ENCODE results near the gene SLC4A3.
"Not testable (repeated sequence)": the region's sequence is repeated elsewhere in the genome, so short reads cannot be mapped to it uniquely, and the experiment has no call there.

SLC4A3 gene

DNA sequence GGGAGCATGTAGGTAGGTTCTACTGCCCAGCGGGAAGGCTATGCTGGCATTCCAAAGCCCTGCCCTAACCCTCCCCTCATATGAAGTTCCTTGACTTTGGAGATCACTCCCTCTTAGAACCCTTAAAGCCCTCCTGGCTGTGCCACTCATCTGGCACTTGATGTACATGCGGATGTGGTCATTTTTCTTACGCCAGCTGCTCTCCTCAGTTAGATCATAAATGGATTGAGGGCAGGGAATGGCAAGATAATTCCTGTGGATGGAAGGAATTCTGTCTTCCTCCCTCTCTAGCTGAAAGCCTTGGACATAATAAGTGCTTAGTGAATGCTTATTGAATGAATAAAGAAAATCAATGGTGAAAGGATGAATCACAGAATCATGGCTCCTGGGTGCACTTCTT lies 51.6 kb downstream of the SLC4A3 start:
- no peak for DNase-seq (ENCODE audit: low read depth)
- TF ChIP-seq, protein P1, sequence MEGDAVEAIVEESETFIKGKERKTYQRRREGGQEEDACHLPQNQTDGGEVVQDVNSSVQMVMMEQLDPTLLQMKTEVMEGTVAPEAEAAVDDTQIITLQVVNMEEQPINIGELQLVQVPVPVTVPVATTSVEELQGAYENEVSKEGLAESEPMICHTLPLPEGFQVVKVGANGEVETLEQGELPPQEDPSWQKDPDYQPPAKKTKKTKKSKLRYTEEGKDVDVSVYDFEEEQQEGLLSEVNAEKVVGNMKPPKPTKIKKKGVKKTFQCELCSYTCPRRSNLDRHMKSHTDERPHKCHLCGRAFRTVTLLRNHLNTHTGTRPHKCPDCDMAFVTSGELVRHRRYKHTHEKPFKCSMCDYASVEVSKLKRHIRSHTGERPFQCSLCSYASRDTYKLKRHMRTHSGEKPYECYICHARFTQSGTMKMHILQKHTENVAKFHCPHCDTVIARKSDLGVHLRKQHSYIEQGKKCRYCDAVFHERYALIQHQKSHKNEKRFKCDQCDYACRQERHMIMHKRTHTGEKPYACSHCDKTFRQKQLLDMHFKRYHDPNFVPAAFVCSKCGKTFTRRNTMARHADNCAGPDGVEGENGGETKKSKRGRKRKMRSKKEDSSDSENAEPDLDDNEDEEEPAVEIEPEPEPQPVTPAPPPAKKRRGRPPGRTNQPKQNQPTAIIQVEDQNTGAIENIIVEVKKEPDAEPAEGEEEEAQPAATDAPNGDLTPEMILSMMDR (IDR thresholded peaks at IDR 0.05; ENCODE audit: insufficient read depth, low read depth, low read length, missing control alignments): no peak

DNA sequence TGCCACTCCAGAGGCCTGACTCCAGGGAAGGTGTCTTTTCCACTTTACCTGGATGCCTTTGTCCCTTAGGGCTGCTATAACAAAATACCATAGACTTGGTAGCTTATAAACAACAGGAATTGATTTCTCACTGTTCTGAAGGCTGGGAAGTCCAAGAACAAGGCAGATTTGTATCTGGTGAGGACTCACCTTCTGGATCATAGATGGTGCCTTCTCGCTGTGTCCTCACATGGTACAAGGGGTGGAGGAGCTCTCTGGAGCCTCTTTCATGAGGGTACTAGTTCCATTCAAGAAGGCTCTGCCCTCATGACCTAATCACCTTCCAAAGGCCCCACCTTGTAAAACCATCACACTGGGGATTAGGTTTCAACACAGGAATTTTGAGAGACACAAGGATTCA lies 52.1 kb downstream of the SLC4A3 start:
- TF ChIP-seq, protein P1 (IDR thresholded peaks at IDR 0.05; ENCODE audit: insufficient read depth, low read depth, low read length, missing control alignments): no peak
- no peak overlapping the region for H3K4me3 ChIP-seq (ENCODE audit: low read length)
- no peak for DNase-seq (ENCODE audit: low read depth)

More for the DNA sequence above, 51.6 kb downstream of the SLC4A3 start:
- no peak overlapping the region for H3K4me3 ChIP-seq (ENCODE audit: low read length)

DNA sequence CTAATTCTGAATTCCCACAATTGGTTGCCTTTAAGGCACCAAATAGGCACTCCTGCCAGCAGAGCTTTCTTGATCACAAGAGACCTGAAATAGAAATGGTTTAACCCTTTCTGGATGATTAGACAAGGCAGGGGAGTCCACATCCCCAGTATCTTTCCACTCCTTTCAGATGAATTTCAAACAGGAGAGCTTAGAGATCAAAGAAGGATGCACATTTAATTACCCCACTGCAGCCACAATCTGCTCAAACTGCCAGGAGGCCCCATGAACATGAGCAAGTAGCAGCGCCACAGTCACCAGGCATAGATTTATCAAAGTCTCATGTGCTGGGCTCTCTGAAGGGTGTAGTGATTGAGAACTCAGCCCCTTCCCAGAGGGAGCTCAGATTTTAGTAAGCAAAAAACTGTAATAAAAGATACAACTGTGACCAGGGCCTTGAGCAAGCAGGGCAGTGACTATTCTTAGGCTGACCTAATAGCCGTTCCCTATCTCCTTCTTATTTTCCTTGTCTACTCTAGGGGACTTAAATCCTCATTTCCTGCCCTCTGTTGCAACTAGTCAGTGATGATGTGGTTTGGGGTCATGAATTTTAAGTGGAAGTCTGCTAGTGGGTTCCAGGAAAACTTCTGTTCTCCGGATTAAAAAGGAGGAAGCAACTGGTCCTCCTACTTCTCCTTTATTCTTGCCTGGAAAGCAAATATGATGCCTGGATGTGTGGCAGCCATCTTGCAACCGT lies 53.7 kb downstream of the SLC4A3 start:
- no peak for DNase-seq (ENCODE audit: low read depth)
- TF ChIP-seq, protein P1 (IDR thresholded peaks at IDR 0.05; ENCODE audit: insufficient read depth, low read depth, low read length, missing control alignments): no peak
- H3K4me3 ChIP-seq (ENCODE audit: low read length): no peak overlapping the region

DNA sequence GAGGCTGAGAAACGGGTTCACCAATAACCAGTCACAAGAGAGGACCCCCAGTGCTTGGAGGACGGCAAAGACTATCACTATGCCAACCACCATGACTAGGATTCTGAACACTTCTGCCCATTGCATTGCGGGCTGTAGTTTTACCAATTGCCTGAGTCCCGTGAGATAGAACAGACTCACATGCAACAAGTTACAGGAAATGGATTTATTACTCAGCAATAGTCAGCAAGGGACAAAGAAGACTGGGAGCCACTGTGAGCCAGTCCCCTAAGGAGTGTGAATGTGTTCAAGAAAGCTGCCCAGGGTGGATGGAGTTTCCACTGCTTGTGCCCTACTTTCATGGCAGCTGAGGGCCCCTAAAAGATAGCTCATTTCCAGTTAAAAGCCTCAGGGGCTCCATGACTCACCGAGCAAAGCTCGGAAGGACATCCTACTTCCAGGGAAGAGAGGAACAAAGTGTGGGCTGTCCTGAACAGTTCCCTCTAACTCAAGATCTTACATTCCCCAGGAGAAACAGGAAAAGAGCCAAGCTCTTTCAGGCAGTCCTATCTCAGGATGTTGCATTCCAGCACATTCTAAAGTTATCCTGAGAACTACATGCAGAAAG lies 54.4 kb downstream of the SLC4A3 start:
- TF ChIP-seq, protein P1 (IDR thresholded peaks at IDR 0.05; ENCODE audit: insufficient read depth, low read depth, low read length, missing control alignments): no peak
- DNase-seq (ENCODE audit: low read depth): peak; percentile 47
- H3K4me3 ChIP-seq (ENCODE audit: low read length): no peak overlapping the region

DNA sequence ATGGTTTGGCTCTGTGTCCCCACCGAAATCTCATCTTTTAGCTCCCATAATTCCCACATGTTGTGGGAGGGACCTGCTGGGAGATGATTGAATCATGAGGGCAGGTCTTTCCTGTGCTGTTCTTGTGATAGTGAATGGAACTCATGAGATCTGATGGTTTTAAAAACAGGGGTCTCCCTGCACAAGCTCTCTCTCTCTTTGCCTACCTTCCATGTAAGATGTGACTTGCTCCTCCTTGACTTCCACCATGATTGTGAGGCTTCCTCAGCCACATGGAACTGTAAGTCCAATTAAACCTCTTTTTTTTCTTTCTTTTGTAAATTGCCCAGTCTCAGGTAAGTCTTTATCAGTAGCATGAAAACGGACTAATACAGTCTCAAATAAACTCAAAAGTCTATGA lies 56.0 kb downstream of the SLC4A3 start:
- not testable (repeated sequence) for H3K4me3 ChIP-seq (ENCODE audit: low read length); DNase-seq (ENCODE audit: low read depth)

DNA sequence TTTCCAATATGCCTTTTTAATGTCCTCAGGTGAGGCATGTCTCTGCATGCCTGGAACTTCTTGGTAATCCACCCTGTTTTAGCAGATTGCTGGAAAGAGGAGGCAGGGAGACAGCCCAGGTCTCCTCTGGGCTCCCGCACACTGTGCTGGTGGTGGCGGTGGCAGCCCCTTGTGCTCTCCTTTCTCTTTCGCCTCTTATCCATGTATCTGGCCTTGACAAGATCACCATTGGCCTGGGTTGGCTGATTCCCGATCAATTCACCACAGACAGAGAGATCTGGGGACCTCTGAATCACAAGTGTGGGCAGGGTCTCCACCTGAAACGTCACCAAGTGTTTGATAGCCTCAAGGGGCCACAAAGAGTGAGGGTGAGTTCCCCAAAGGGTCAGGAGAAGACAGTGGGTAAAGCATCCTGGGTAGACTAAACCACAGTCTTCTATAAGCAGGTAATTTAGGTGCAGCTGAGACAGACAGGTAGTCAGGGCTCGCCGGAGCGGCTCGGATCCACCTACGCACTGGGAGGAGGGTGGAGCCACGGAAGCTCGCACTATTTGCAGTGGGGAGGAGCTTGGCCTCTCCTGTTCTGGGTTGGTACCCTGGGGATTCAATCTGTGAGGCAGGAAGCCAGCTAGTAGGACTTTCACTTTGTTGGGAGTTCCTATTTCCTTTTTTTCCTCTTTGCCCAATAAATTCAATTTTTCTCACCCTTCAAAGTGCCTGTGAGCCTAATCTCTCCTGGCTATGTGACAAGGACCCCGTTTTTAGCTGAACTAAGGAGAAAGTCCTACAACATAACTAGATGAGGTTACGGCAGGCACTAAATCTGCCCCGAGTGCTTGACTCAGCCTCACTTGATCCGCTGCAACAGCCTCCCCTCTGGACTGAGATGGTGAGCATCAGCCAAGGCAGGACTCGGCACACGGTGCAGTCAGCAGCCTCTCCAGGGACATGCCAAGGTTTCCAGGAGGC lies 57.6 kb downstream of the SLC4A3 start:
- TF ChIP-seq, protein P1 (IDR thresholded peaks at IDR 0.05; ENCODE audit: insufficient read depth, low read depth, low read length, missing control alignments): no peak
- H3K4me3 ChIP-seq (ENCODE audit: low read length): peak overlapping the region; percentile 53
- peak; percentile 97 for DNase-seq (ENCODE audit: low read depth)

DNA sequence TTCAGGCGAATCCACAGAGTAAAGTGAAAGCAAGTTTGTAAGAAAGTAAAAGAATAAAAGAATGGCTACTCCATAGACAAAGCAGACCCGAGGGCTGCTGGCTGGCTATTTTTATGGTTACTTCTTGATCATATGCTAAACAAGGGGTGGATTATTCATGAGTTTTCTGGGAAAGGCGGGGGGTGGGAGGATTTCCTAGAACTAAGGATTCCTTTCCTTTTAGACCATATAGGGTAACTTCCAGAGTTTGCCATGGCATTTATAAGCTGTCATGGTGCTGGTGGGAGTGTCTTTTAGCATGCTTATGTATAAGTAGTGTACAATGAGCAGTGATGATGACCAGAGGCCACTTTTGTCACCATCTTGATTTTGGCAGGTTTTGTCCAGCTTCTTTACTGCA lies 59.8 kb downstream of the SLC4A3 start:
- DNase-seq (ENCODE audit: low read depth): no peak
- H3K4me3 ChIP-seq (ENCODE audit: low read length): no peak overlapping the region
- TF ChIP-seq, protein P1 (IDR thresholded peaks at IDR 0.05; ENCODE audit: insufficient read depth, low read depth, low read length, missing control alignments): no peak

All from epithelial cell of esophagus (primary cell).